PC-9 (cell line): ENCODE results near the gene SP140L.

ENCODE experiments used
- EZH2 ChIP-seq: fragments of 200-600 bp; sonication (generic); IDR thresholded peaks from 2 replicates; pipeline ENCODE4 v1.8.0; 2017; ENCODE audit warnings: antibody characterized with exemption, low read depth
- TF ChIP-seq, protein P1 (sequence below): fragments of 200-600 bp; sonication (generic); conservative IDR thresholded peaks from 2 replicates; pipeline ENCODE4 v1.6.1; 2017; ENCODE audit warnings: mixed run types, antibody characterized with exemption, mild to moderate bottlenecking, moderate library complexity

DNA sequence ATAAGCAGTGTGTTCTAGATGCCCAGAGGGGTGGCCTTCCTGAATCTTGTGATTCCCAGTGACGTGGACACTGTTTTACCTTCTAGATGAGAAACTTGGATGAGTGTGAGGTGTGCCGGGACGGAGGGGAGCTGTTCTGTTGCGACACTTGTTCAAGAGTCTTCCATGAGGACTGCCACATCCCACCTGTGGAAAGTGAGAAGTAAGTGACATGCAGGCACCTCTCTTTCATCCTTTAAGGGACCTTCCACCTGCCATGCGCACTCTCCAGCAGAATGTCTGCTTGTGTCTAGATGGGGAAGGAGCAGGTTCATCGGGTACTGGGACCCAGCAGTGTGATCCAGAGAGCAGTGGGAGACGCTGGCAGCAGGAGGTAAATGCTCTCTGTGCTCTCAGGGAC lies 73.0 kb downstream of the SP140L start:
- TF ChIP-seq, protein P1, sequence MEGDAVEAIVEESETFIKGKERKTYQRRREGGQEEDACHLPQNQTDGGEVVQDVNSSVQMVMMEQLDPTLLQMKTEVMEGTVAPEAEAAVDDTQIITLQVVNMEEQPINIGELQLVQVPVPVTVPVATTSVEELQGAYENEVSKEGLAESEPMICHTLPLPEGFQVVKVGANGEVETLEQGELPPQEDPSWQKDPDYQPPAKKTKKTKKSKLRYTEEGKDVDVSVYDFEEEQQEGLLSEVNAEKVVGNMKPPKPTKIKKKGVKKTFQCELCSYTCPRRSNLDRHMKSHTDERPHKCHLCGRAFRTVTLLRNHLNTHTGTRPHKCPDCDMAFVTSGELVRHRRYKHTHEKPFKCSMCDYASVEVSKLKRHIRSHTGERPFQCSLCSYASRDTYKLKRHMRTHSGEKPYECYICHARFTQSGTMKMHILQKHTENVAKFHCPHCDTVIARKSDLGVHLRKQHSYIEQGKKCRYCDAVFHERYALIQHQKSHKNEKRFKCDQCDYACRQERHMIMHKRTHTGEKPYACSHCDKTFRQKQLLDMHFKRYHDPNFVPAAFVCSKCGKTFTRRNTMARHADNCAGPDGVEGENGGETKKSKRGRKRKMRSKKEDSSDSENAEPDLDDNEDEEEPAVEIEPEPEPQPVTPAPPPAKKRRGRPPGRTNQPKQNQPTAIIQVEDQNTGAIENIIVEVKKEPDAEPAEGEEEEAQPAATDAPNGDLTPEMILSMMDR: no peak
- TF ChIP-seq EZH2: no peak
